Gastrocnemius medialis (tissue), 4 donors: Measurements from ENCODE around the gene GPR183.

Experiments
- CTCF ChIP-seq, 5 experiments: fragments of 450-650 bp in 3 of 5; fragments of 200-600 bp in 2 of 5; sonication (generic) in 2 of 5; IDR thresholded peaks in 4 of 5; conservative IDR thresholded peaks in 1 of 5; 1 replicate in 4 of 5; 2 replicates in 1 of 5; pipeline ENCODE4 v1.5.1; 2016 to 2019; ENCODE audit warnings: antibody characterized with exemption in 5 of 5, mild to moderate bottlenecking in 3 of 5, moderate library complexity in 3 of 5
- POLR2A ChIP-seq, 2 donors: fragments of 450-650 bp; IDR thresholded peaks; one replicate each; pipeline ENCODE4 v1.6.1; 2017; ENCODE audit warnings: antibody characterized with exemption in 2 of 2, mild to moderate bottlenecking in 2 of 2, moderate library complexity in 2 of 2

GRCh38 chr13:99308471-99309087, 1.4 kb upstream of the GPR183 start:
- TF ChIP-seq CTCF (IDR thresholded peaks at IDR 0.05 in 4 of 5, conservative IDR thresholded peaks at IDR 0.05 in 1 of 5): no peak
- no peak for TF ChIP-seq POLR2A (IDR thresholded peaks at IDR 0.05)
